CD14-positive monocyte (primary cell): Measurements from ENCODE around the gene ME2. TPM values are rescaled to one million over a fixed set of nuclear protein-coding genes. Genes with fewer than 3 reads are reported as not detected.
"Not testable (repeated sequence)": the region's sequence is repeated elsewhere in the genome, so short reads cannot be mapped to it uniquely, and the experiment has no call there.

ENCODE experiments used
- DNase-seq, 3 donors: peaks; one replicate each; pipeline ENCODE4 v3.0.0-alpha.2; 2011 to 2022
- H2AFZ ChIP-seq: 2 replicates; pipeline ENCODE4 v1.6.0; 2012; ENCODE audit warnings: mild to moderate bottlenecking, low read depth, low read length, inconsistent platforms; ENCODE audit not compliant: insufficient read depth, poor library complexity, severe bottlenecking
- H3K27ac ChIP-seq, 2 donors: 1 replicate in 1 of 2; 2 replicates in 1 of 2; pipeline ENCODE4 v1.5.1; 2012 to 2013; ENCODE audit warnings: low read length in 2 of 2, control low read depth in 1 of 2, inconsistent platforms in 1 of 2, low read depth in 1 of 2, mild to moderate bottlenecking in 1 of 2
- H3K27me3 ChIP-seq, 2 donors: one replicate each; pipeline versions ENCODE4 v1.6.0 to v1.6.1; 2011 to 2013; ENCODE audit warnings: low read length in 2 of 2; ENCODE audit not compliant: control insufficient read depth in 2 of 2, insufficient read depth in 2 of 2
- H3K36me3 ChIP-seq, 2 donors: replicated peaks in 1 of 2; 1 replicate in 1 of 2; 2 replicates in 1 of 2; pipeline versions ENCODE4 v1.5.1 to v1.6.1; 2012 to 2013; ENCODE audit warnings: low read length in 2 of 2, control low read depth in 1 of 2, inconsistent platforms in 1 of 2, mild to moderate bottlenecking in 1 of 2; ENCODE audit not compliant: insufficient read depth in 2 of 2, control insufficient read depth in 1 of 2
- H3K4me1 ChIP-seq, 2 donors: 1 replicate in 1 of 2; 2 replicates in 1 of 2; pipeline versions ENCODE4 v1.5.1 to v1.6.1; 2012 to 2013; ENCODE audit warnings: low read length in 2 of 2, control low read depth in 1 of 2, inconsistent platforms in 1 of 2, mild to moderate bottlenecking in 1 of 2, moderate library complexity in 1 of 2; ENCODE audit not compliant: insufficient read depth in 2 of 2, control insufficient read depth in 1 of 2
- H3K4me2 ChIP-seq: replicated peaks from 2 replicates; pipeline ENCODE3; 2012; ENCODE audit warnings: low read length, moderate library complexity, mild to moderate bottlenecking; ENCODE audit not compliant: poor library complexity, severe bottlenecking; ENCODE audit errors: extremely low read depth
- H3K4me3 ChIP-seq, 3 experiments: fragments of 200-600 bp in 1 of 3; sonication (generic) in 1 of 3; replicated peaks in 1 of 3; 1 replicate in 2 of 3; 2 replicates in 1 of 3; pipeline ENCODE4 v1.5.1; 2011 to 2013; ENCODE audit warnings: low read length in 3 of 3, mild to moderate bottlenecking in 3 of 3, control low read depth in 2 of 3, low read depth in 2 of 3, inconsistent platforms in 1 of 3, moderate library complexity in 1 of 3
- H3K79me2 ChIP-seq: 2 replicates; pipeline ENCODE4 v1.6.0; 2012; ENCODE audit warnings: mild to moderate bottlenecking, control low read depth, inconsistent platforms, low read length, moderate library complexity; ENCODE audit not compliant: insufficient read depth
- H3K9ac ChIP-seq: 2 replicates; pipeline ENCODE4 v1.6.0; 2017; ENCODE audit warnings: low read length, mild to moderate bottlenecking; ENCODE audit not compliant: insufficient read depth, poor library complexity, severe bottlenecking
- H3K9me3 ChIP-seq, 2 donors: replicated peaks in 1 of 2; 1 replicate in 1 of 2; 2 replicates in 1 of 2; pipeline versions ENCODE4 v1.5.1 to v1.6.1; 2012 to 2013; ENCODE audit warnings: low read length in 2 of 2, control low read depth in 1 of 2; ENCODE audit not compliant: control insufficient read depth in 1 of 2, insufficient read depth in 1 of 2
- H4K20me1 ChIP-seq: 2 replicates; pipeline ENCODE4 v1.6.0; 2012; ENCODE audit warnings: mild to moderate bottlenecking, low read length, control low read depth, moderate library complexity; ENCODE audit not compliant: insufficient read depth
- H3K27ac Mint-ChIP-seq, 7 donors: one replicate each; pipeline ENCODE4 v1.8.0; 2020; ENCODE audit warnings: mild to moderate bottlenecking in 7 of 7, mixed read lengths in 7 of 7, moderate library complexity in 6 of 7, inconsistent platforms in 2 of 7
- H3K27me3 Mint-ChIP-seq, 3 donors: one replicate each; pipeline ENCODE4 v1.8.0; 2021 to 2022; ENCODE audit warnings: low read depth in 3 of 3, mild to moderate bottlenecking in 3 of 3, mixed read lengths in 3 of 3, moderate library complexity in 3 of 3, inconsistent platforms in 1 of 3
- H3K36me3 Mint-ChIP-seq, 2 donors: one replicate each; pipeline ENCODE4 v1.8.0; 2020; ENCODE audit warnings: mixed read lengths in 2 of 2, inconsistent platforms in 1 of 2, mild to moderate bottlenecking in 1 of 2
- H3K4me1 Mint-ChIP-seq: one replicate; pipeline ENCODE4 v1.8.0; 2020; ENCODE audit warnings: mild to moderate bottlenecking, mixed read lengths
- H3K4me3 Mint-ChIP-seq, 2 donors: one replicate each; pipeline ENCODE4 v1.8.0; 2020; ENCODE audit warnings: mild to moderate bottlenecking in 2 of 2, mixed read lengths in 2 of 2, moderate library complexity in 1 of 2
- H3K9me3 Mint-ChIP-seq, 7 donors: one replicate each; pipeline ENCODE4 v1.8.0; 2020 to 2022; ENCODE audit warnings: mixed read lengths in 7 of 7, mild to moderate bottlenecking in 6 of 7, moderate library complexity in 6 of 7, inconsistent platforms in 2 of 7
- CTCF ChIP-seq: fragments of 200-600 bp; IDR thresholded peaks from one replicate; pipeline ENCODE4 v1.8.0; 2022; ENCODE audit warnings: antibody characterized with exemption, mild to moderate bottlenecking
- WGBS: methylation state at CpG from one replicate; pipeline ENCODE4 v1.1.5; 2013; ENCODE audit warnings: missing lambda C conversion rate; ENCODE audit not compliant: insufficient coverage; 5-methylcytosine and 5-hydroxymethylcytosine counted together
- intact Hi-C, 2 donors: fragments of 100-400 bp; cut with micrococcal nuclease; formaldehyde crosslinking; loops; one replicate each; pipeline versions ENCODE4 v1.15.0 to v1.15.1; 2023
- polyA plus RNA-seq, 3 donors: library from polyadenylated mRNA; depleted of rRNA in 1 of 3; unstranded in 2 of 3; stranded (reverse) in 1 of 3; fragments of 300-500 nt in 2 of 3; fragments of >200 nt in 1 of 3; fragmentation: Illumina TruSeq in 2 of 3; gene quantifications; 1 replicate in 2 of 3; 2 replicates in 1 of 3; pipeline ENCODE4 v1.2.3, GENCODE V29; 2012 to 2021

The ME2 gene
- polyA plus RNA-seq, 3 donors = 48.7 to 93.8 (median 71.7) TPM

GRCh38 chr18:50880119-50880465 is 1.2 kb downstream of the ME2 start:
- Histone ChIP-seq H3K27ac (peak overlapping the region in 1 of 2 donors; percentile 95), H3K79me2 (peaks cover 62% of the 10 kb centered on the region), H2AFZ (peak overlapping the region; percentile 76), H4K20me1 (peaks cover 53% of the 10 kb centered on the region), H3K9ac (peak overlapping the region; percentile 92), H3K4me1 (peaks cover 55 to 59% of the 10 kb centered on the region in 2 donors), H3K27me3 (no peaks in the 10 kb centered on the region), H3K4me2 (peak overlapping the region; percentile 84), H3K4me3 (peak overlapping the region; percentile 80 to 94 (median 84)), H3K9me3 (no peaks in the 10 kb centered on the region), H3K36me3 (no peaks in the 10 kb centered on the region)
- Mint-ChIP-seq H3K4me3 (peak overlapping the region; percentile 99), H3K27me3 (no peaks in the 10 kb centered on the region), H3K4me1 (peaks cover 45% of the 10 kb centered on the region), H3K27ac (peak overlapping the region in 6 of 7 donors; percentile 94 to 98 (median 98)), H3K36me3 (no peaks in the 10 kb centered on the region), H3K9me3 (no peaks in the 10 kb centered on the region)
- no peak for DNase-seq
- TF ChIP-seq CTCF = no peak
- intact Hi-C loops = no loop called here
- WGBS = no CpG with 5 or more reads among the region's 6 CpGs

GRCh38 chr18:50880944-50881343 is 2.0 kb downstream of the ME2 start:
- H3K9ac ChIP-seq, H3K36me3 ChIP-seq, H3K9me3 Mint-ChIP-seq, H3K27me3 ChIP-seq, H3K36me3 Mint-ChIP-seq, H3K4me3 Mint-ChIP-seq, H3K27ac ChIP-seq, DNase-seq, H3K9me3 ChIP-seq, H2AFZ ChIP-seq, H3K27me3 Mint-ChIP-seq, H3K4me3 ChIP-seq, intact Hi-C loops, H3K4me2 ChIP-seq: not testable (repeated sequence)
- peaks cover 61% of the 10 kb centered on the region for H4K20me1 ChIP-seq
- 100% methylated on average over 4 of the region's 9 CpGs for WGBS
- Mint-ChIP-seq H3K4me1 (peaks cover 45% of the 10 kb centered on the region), H3K27ac (peak overlapping the region in 2 of 7 donors; percentile 6 to 16)
- peaks cover 69% of the 10 kb centered on the region for H3K79me2 ChIP-seq
- H3K4me1 ChIP-seq = peaks cover 55 to 59% of the 10 kb centered on the region in 2 donors
